HG03064 (cell line): Measurements from ENCODE around the gene POU3F1.

Experiments
- ATAC-seq: cut with Tn5 transposase; IDR thresholded peaks from one replicate; pipeline ENCODE4 v1.9.1; 2021; ENCODE audit warnings: low read depth; ENCODE audit not compliant: unreplicated experiment

POU3F1 gene

GRCh38 chr1:38046333-38046883 is at the start of gene POU3F1:
Gene POU3F1 (minus strand): TSS chr1:38046793. CDS start chr1:38046743, 50 bp downstream.
- ATAC-seq = no peak

GRCh38 chr1:38095454-38095931 is 48.9 kb upstream of the POU3F1 start:
- no peak for ATAC-seq

- no peak for ATAC-seq
These were observed 48.2 kb upstream of the POU3F1 start for GRCh38 chr1:38094711-38095290.

GRCh38 chr1:38093569-38094520 is 47.3 kb upstream of the POU3F1 start:
- no peak for ATAC-seq

- no peak for ATAC-seq
These were observed 45.7 kb upstream of the POU3F1 start for GRCh38 chr1:38092256-38092655.

- no peak for ATAC-seq
These were observed 44.2 kb upstream of the POU3F1 start for GRCh38 chr1:38090796-38091195.

GRCh38 chr1:38089712-38090360 is 43.2 kb upstream of the POU3F1 start:
- ATAC-seq = no peak

- no peak for ATAC-seq
These were observed 42.2 kb upstream of the POU3F1 start for GRCh38 chr1:38088791-38089190.

- ATAC-seq = no peak
These were observed 41.8 kb upstream of the POU3F1 start for GRCh38 chr1:38088366-38088765.

GRCh38 chr1:38087676-38088075 is 41.1 kb upstream of the POU3F1 start:
- ATAC-seq = no peak

GRCh38 chr1:38085666-38086330 is 39.2 kb upstream of the POU3F1 start:
- no peak for ATAC-seq

GRCh38 chr1:38084700-38085099 is 38.1 kb upstream of the POU3F1 start:
- no peak for ATAC-seq

- no peak for ATAC-seq
These were observed 37.5 kb upstream of the POU3F1 start for GRCh38 chr1:38084113-38084512.

GRCh38 chr1:38083541-38083940 is 36.9 kb upstream of the POU3F1 start:
- no peak for ATAC-seq

GRCh38 chr1:38082769-38083263 is 36.2 kb upstream of the POU3F1 start:
- ATAC-seq = no peak

GRCh38 chr1:38079019-38079418 is 32.4 kb upstream of the POU3F1 start:
- ATAC-seq = no peak

- no peak for ATAC-seq
These were observed 31.0 kb upstream of the POU3F1 start for GRCh38 chr1:38077523-38078147.

GRCh38 chr1:38076455-38076854 is 29.9 kb upstream of the POU3F1 start:
- ATAC-seq = no peak

GRCh38 chr1:38076038-38076437 is 29.4 kb upstream of the POU3F1 start:
- ATAC-seq = no peak

- ATAC-seq = no peak
These were observed 28.6 kb upstream of the POU3F1 start for GRCh38 chr1:38075191-38075590.
